OCI-LY1 (cell line): Measurements from ENCODE around the gene FAM221B.

ENCODE experiments used
- H2AFZ ChIP-seq: fragments of 200-600 bp; sonication (generic), shearing (Covaris generic); 2 replicates; pipeline ENCODE4 v1.6.0; 2014; ENCODE audit warnings: antibody characterized with exemption, mild to moderate bottlenecking, low read length
- H3F3A ChIP-seq: fragments of 200-600 bp; sonication (generic), shearing (Covaris generic); 2 replicates; pipeline ENCODE4 v1.6.0; 2014; ENCODE audit warnings: mild to moderate bottlenecking, antibody characterized with exemption, low read length, moderate library complexity; ENCODE audit not compliant: insufficient read depth
- H3K27ac ChIP-seq: fragments of 200-600 bp; sonication (generic); 2 replicates; pipeline ENCODE4 v1.5.1; 2014; ENCODE audit warnings: low read length, mixed run types, mild to moderate bottlenecking, low read depth; ENCODE audit not compliant: poor library complexity, severe bottlenecking
- H3K27me3 ChIP-seq: fragments of 200-600 bp; sonication (generic); 2 replicates; pipeline ENCODE4 v1.6.0; 2014; ENCODE audit warnings: antibody characterized with exemption, mild to moderate bottlenecking, low read length, moderate library complexity; ENCODE audit not compliant: insufficient read depth
- H3K36me3 ChIP-seq: fragments of 200-600 bp; sonication (generic); 2 replicates; pipeline ENCODE4 v1.6.1; 2014; ENCODE audit warnings: mild to moderate bottlenecking, antibody characterized with exemption, low read length, moderate library complexity, mixed read lengths; ENCODE audit not compliant: insufficient read depth
- H3K4me1 ChIP-seq: fragments of 200-600 bp; sonication (generic); 2 replicates; pipeline ENCODE4 v1.5.1; 2014; ENCODE audit warnings: mild to moderate bottlenecking, low read length, moderate library complexity; ENCODE audit not compliant: insufficient read depth, severe bottlenecking
- H3K4me2 ChIP-seq: fragments of 200-600 bp; sonication (generic), shearing (Covaris generic); 2 replicates; pipeline ENCODE4 v1.6.1; 2014; ENCODE audit warnings: low read length
- H3K4me3 ChIP-seq: fragments of 200-600 bp; sonication (generic); 2 replicates; pipeline ENCODE4 v1.5.1; 2014; ENCODE audit warnings: low read length, low read depth, mild to moderate bottlenecking, mixed read lengths; ENCODE audit not compliant: poor library complexity, severe bottlenecking
- H3K79me2 ChIP-seq: fragments of 200-600 bp; shearing (Covaris generic); 2 replicates; pipeline ENCODE4 v1.6.1; 2016; ENCODE audit warnings: mixed run types, low read length, mixed read lengths; ENCODE audit not compliant: insufficient read depth
- H3K9ac ChIP-seq: fragments of 200-600 bp; sonication (generic), shearing (Covaris generic); 2 replicates; pipeline ENCODE4 v1.6.1; 2014; ENCODE audit warnings: mild to moderate bottlenecking, low read length, mixed read lengths
- H3K9me2 ChIP-seq: fragments of 200-600 bp; sonication (generic), shearing (Covaris generic); 2 replicates; pipeline ENCODE4 v1.6.1; 2014; ENCODE audit warnings: low read depth, mild to moderate bottlenecking, low read length, mixed read lengths
- H3K9me3 ChIP-seq: fragments of 200-600 bp; shearing (Covaris generic); 2 replicates; pipeline ENCODE4 v1.6.1; 2014; ENCODE audit warnings: low read length, mixed read lengths
- H4K20me1 ChIP-seq: fragments of 200-600 bp; sonication (generic), shearing (Covaris generic); 2 replicates; pipeline ENCODE4 v1.6.0; 2016; ENCODE audit warnings: mild to moderate bottlenecking, low read length; ENCODE audit not compliant: insufficient read depth
- CTCF ChIP-seq: fragments of 200-600 bp; sonication (generic), shearing (Covaris generic); IDR thresholded peaks from 2 replicates; pipeline ENCODE4 v1.5.1; 2017; ENCODE audit warnings: mild to moderate bottlenecking, antibody characterized with exemption, low read length, moderate library complexity, mixed read lengths
- EZH2 ChIP-seq: fragments of 200-600 bp; sonication (generic), shearing (Covaris generic); IDR thresholded peaks from 2 replicates; pipeline ENCODE4 v1.8.0; 2017; ENCODE audit warnings: borderline replicate concordance, mixed run types, mild to moderate bottlenecking, antibody characterized with exemption, low read length, moderate library complexity, mixed read lengths

The FAM221B gene

GRCh38 chr9:35789541-35789940 is 39.0 kb downstream of the FAM221B start:
- Histone ChIP-seq H3K27ac (no peak overlapping the region), H3K4me3 (no peak overlapping the region), H3K4me1 (no peaks in the 10 kb centered on the region), H3K9me2 (no peaks in the 10 kb centered on the region), H4K20me1 (no peaks in the 10 kb centered on the region), H3K9ac (no peak overlapping the region), H3K9me3 (no peaks in the 10 kb centered on the region), H3F3A (no peaks in the 10 kb centered on the region), H3K27me3 (no peaks in the 10 kb centered on the region), H3K4me2 (no peak overlapping the region), H2AFZ (no peak overlapping the region), H3K36me3 (peaks cover 4% of the 10 kb centered on the region; the same call in 1 of the 2 replicates), H3K79me2 (no peaks in the 10 kb centered on the region)
- TF ChIP-seq CTCF (no peak), EZH2 (no peak)

- Histone ChIP-seq H3K9ac (no peak overlapping the region), H2AFZ (no peak overlapping the region), H3K9me3 (no peaks in the 10 kb centered on the region), H3K4me3 (no peak overlapping the region), H4K20me1 (no peaks in the 10 kb centered on the region), H3K4me1 (no peaks in the 10 kb centered on the region), H3K27ac (no peak overlapping the region), H3K36me3 (peaks cover 6% of the 10 kb centered on the region; the same call in 1 of the 2 replicates), H3K27me3 (no peaks in the 10 kb centered on the region), H3K9me2 (no peaks in the 10 kb centered on the region), H3K79me2 (no peaks in the 10 kb centered on the region), H3K4me2 (no peak overlapping the region), H3F3A (no peaks in the 10 kb centered on the region)
- TF ChIP-seq CTCF, result no peak
- TF ChIP-seq EZH2, result no peak
These were observed 45.1 kb downstream of the FAM221B start for GRCh38 chr9:35783418-35783817.

GRCh38 chr9:35781066-35781465 is 47.5 kb downstream of the FAM221B start:
- H3K9ac ChIP-seq, result no peak overlapping the region
- H3K9me2 ChIP-seq, result no peaks in the 10 kb centered on the region
- H3K79me2 ChIP-seq, result no peaks in the 10 kb centered on the region
- no peak overlapping the region for H3K4me3 ChIP-seq
- H2AFZ ChIP-seq, result no peak overlapping the region
- H3K27ac ChIP-seq, result no peak overlapping the region
- H3K27me3 ChIP-seq, result no peaks in the 10 kb centered on the region
- H4K20me1 ChIP-seq, result no peaks in the 10 kb centered on the region
- no peaks in the 10 kb centered on the region for H3F3A ChIP-seq
- no peak for TF ChIP-seq EZH2
- no peak for TF ChIP-seq CTCF
- no peak overlapping the region for H3K4me2 ChIP-seq
- H3K4me1 ChIP-seq, result peaks cover 7% of the 10 kb centered on the region
- no peaks in the 10 kb centered on the region for H3K9me3 ChIP-seq
- H3K36me3 ChIP-seq, result peaks cover 6% of the 10 kb centered on the region; the same call in 1 of the 2 replicates
